ENCODE measurements around the gene CERS3. TPM values are rescaled to one million over a fixed set of nuclear protein-coding genes. Genes with fewer than 3 reads are reported as not detected.

CERS3 gene
- total RNA-seq, 1 donor from 2014 or later, result not detected

DNA sequence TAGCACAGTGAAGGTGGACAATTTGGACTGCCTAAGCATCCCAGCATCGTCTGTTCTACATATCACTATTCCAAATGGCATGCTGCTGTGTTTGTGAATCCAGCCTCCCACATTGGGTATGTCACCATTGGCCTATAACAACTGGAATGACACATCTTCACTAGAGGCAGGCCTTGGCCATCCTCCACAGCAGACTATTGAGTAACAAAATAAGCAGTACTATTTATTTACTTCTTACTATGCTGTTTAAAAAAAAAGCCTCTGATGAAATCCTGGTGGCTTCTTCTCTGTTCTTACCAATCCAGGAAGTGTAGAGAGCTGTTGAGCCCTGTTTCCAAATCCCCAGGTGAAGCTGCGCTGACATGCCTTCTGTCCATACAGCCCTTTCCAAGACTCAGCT is 30.6 kb upstream of the CERS3 start:
- Mint-ChIP-seq H3K27ac (ENCODE audit: unreplicated experiment) (peak overlapping the region; percentile 26), H3K4me3 (ENCODE audit: unreplicated experiment) (no peak overlapping the region), H3K36me3 (ENCODE audit: low read depth, unreplicated experiment) (peaks cover 6% of the 10 kb centered on the region), H3K27me3 (ENCODE audit: unreplicated experiment) (peaks cover 5% of the 10 kb centered on the region), H3K9me3 (ENCODE audit: unreplicated experiment) (peaks cover 12% of the 10 kb centered on the region), H3K4me1 (ENCODE audit: unreplicated experiment) (no peaks in the 10 kb centered on the region)
- TF ChIP-seq, protein P1, sequence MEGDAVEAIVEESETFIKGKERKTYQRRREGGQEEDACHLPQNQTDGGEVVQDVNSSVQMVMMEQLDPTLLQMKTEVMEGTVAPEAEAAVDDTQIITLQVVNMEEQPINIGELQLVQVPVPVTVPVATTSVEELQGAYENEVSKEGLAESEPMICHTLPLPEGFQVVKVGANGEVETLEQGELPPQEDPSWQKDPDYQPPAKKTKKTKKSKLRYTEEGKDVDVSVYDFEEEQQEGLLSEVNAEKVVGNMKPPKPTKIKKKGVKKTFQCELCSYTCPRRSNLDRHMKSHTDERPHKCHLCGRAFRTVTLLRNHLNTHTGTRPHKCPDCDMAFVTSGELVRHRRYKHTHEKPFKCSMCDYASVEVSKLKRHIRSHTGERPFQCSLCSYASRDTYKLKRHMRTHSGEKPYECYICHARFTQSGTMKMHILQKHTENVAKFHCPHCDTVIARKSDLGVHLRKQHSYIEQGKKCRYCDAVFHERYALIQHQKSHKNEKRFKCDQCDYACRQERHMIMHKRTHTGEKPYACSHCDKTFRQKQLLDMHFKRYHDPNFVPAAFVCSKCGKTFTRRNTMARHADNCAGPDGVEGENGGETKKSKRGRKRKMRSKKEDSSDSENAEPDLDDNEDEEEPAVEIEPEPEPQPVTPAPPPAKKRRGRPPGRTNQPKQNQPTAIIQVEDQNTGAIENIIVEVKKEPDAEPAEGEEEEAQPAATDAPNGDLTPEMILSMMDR (IDR thresholded peaks at IDR 0.05; ENCODE audit: unreplicated experiment), result no peak
- DNase-seq (ENCODE audit: low spot score), result no peak

DNA sequence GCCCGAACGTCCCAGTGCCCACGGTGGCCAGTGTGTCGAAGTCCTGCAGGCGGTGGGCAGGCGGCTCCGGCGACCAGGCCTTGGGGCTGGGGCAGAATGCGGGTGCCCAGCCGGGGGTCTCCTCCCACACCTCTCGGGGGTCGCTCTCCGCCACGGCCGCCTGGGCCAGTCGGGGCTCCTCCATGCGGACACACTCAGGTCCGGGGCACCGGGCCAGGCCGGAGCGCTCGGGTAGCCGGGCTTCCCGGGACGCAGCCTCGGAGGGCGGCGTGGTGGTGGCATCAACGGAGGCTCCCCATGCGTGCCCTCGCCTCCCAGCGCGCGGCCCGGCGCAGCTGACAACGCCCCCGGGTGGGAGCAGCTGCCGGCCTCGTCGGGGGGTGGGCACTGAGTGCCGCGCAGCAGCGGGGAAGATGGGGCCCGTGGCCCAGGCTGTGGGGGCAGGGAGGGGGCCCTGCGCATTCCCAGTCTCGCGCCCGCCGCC is 30.1 kb upstream of the CERS3 start:
- DNase-seq (ENCODE audit: low spot score), result no peak
- peaks cover 12% of the 10 kb centered on the region for H3K9me3 Mint-ChIP-seq (ENCODE audit: unreplicated experiment)
- peaks cover 10% of the 10 kb centered on the region for H3K36me3 Mint-ChIP-seq (ENCODE audit: low read depth, unreplicated experiment)
- H3K4me3 Mint-ChIP-seq (ENCODE audit: unreplicated experiment), result no peak overlapping the region
- TF ChIP-seq, protein P1 (IDR thresholded peaks at IDR 0.05; ENCODE audit: unreplicated experiment), result no peak
- H3K4me1 Mint-ChIP-seq (ENCODE audit: unreplicated experiment), result no peaks in the 10 kb centered on the region
- peaks cover 8% of the 10 kb centered on the region for H3K27me3 Mint-ChIP-seq (ENCODE audit: unreplicated experiment)
- H3K27ac Mint-ChIP-seq (ENCODE audit: unreplicated experiment), result no peak overlapping the region

DNA sequence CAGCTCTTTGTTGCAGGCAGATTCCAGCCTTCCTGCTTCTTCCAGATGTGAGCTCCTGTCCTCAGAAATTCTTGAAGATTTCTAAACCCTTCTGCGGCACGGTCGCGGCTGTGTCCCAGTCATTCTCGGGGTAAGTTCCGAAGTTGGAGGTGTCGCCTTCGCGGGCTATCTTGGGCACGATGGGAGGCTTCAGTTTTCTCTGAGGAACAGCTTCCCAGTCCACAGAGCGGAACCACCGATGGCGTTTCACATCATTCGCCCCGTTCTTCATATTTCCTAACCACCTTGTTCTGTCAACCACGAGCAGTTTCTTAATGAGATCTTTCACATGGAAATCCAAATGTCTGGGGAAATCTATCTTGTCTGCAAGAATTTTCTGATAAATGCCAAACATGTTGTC is 24.7 kb upstream of the CERS3 start:
- peaks cover 13% of the 10 kb centered on the region for H3K36me3 Mint-ChIP-seq (ENCODE audit: low read depth, unreplicated experiment)
- no peak overlapping the region for H3K27ac Mint-ChIP-seq (ENCODE audit: unreplicated experiment)
- H3K9me3 Mint-ChIP-seq (ENCODE audit: unreplicated experiment), result peaks cover 6% of the 10 kb centered on the region
- H3K4me1 Mint-ChIP-seq (ENCODE audit: unreplicated experiment), result no peaks in the 10 kb centered on the region
- peaks cover 10% of the 10 kb centered on the region for H3K27me3 Mint-ChIP-seq (ENCODE audit: unreplicated experiment)
- TF ChIP-seq, protein P1 (IDR thresholded peaks at IDR 0.05; ENCODE audit: unreplicated experiment), result no peak
- no peak overlapping the region for H3K4me3 Mint-ChIP-seq (ENCODE audit: unreplicated experiment)
- DNase-seq (ENCODE audit: low spot score), result no peak

DNA sequence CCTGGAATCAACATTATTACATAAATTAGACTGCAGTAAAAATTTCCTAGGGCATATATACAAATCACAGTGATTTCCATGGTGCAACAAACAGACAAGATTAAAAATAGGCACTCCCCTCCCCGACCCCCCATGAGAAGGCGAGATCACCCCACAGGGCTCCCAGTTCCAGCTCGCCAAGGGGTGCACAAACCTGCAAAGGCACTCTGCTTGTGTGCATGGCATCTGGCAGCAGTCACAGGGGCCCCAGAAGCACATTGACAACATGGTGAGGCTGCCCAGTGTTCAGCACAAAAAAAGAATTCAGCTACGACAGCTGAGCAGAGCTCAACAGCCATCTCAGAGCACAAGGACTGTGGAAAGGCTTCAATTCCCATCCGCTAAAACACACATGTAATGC is 19.2 kb upstream of the CERS3 start:
- no peak overlapping the region for H3K27ac Mint-ChIP-seq (ENCODE audit: unreplicated experiment)
- no peaks in the 10 kb centered on the region for H3K4me1 Mint-ChIP-seq (ENCODE audit: unreplicated experiment)

DNA sequence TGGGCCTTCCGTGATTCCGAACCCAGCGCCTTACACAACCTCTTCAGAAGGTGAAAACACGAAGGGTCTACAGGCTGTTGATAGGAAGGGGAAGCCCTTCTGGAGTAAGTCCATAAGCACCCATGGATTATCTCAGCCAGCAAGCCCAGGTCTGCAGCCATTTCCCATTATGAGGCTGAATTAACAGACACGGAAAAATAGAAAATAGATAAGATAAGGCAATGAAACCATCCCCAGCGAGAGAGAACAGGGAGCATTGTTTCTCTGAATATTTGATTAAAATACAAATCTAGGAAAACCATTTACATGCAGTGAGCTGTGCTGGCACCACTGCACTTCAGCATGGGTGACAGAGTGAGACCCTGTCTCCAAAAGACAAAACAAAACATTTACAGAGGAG is 16.2 kb upstream of the CERS3 start:
- Mint-ChIP-seq H3K4me3 (ENCODE audit: unreplicated experiment) (no peak overlapping the region), H3K36me3 (ENCODE audit: low read depth, unreplicated experiment) (no peaks in the 10 kb centered on the region), H3K27me3 (ENCODE audit: unreplicated experiment) (no peaks in the 10 kb centered on the region), H3K9me3 (ENCODE audit: unreplicated experiment) (no peaks in the 10 kb centered on the region), H3K27ac (ENCODE audit: unreplicated experiment) (no peak overlapping the region), H3K4me1 (ENCODE audit: unreplicated experiment) (no peaks in the 10 kb centered on the region)
- TF ChIP-seq, protein P1 (IDR thresholded peaks at IDR 0.05; ENCODE audit: unreplicated experiment), result no peak
- DNase-seq (ENCODE audit: low spot score), result no peak

More for the DNA sequence above, 19.2 kb upstream of the CERS3 start:
- TF ChIP-seq, protein P1 (IDR thresholded peaks at IDR 0.05; ENCODE audit: unreplicated experiment), result no peak
- Mint-ChIP-seq H3K4me3 (ENCODE audit: unreplicated experiment) (no peak overlapping the region), H3K27me3 (ENCODE audit: unreplicated experiment) (no peaks in the 10 kb centered on the region), H3K9me3 (ENCODE audit: unreplicated experiment) (no peaks in the 10 kb centered on the region), H3K36me3 (ENCODE audit: low read depth, unreplicated experiment) (peaks cover 4% of the 10 kb centered on the region)
- DNase-seq (ENCODE audit: low spot score), result no peak

All from endothelial cell (in vitro differentiated cells).